ENCODE data around the gene PDE6C.
A peak's percentile ranks its signal among the peaks of the same experiment; 100 is the strongest.

PDE6C gene

DNA sequence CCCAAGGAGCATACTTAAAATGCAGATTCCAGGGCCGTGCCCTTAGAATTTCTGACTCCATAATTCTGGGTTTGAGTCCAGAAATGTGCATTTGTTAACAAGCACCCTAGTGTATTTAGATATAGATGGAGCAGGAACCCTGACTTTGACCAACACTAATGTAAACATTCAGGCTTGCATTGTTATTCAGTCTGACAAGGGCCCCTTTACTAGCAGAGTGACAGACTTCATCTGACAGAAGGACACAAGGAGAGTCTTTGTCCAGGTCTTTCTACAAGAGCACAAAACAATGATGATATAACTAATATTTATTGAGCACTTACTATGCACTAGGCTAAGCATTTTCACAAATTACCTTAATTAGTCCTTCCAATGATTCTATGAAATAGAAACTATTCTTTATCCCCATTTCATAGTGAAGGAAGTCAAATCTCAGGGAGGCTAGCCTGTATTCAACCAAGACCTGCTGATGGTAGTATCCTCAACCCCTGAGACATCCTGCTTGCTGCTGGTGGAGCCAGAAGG lies 15.2 kb upstream of the PDE6C start:
- H3K4me3 ChIP-seq (ENCODE audit: low read depth, low read length) = no peak overlapping the region
- TF ChIP-seq CTCF (IDR thresholded peaks at IDR 0.05; ENCODE audit: low read depth, low read length, missing control alignments) = no peak
- in situ Hi-C loops (cut with HindIII; ENCODE audit: low sequenced_read_pairs) = no loop called here
- no peak for DNase-seq (ENCODE audit: low read depth)

GRCh38 chr10:93598157-93598556 lies 14.2 kb upstream of the PDE6C start:
- in situ Hi-C loops (cut with HindIII; ENCODE audit: low sequenced_read_pairs) = no loop called here
- no peak overlapping the region for H3K4me3 ChIP-seq (ENCODE audit: low read depth, low read length)
- no peak for TF ChIP-seq CTCF (IDR thresholded peaks at IDR 0.05; ENCODE audit: low read depth, low read length, missing control alignments)
- DNase-seq (ENCODE audit: low read depth) = no peak

DNA sequence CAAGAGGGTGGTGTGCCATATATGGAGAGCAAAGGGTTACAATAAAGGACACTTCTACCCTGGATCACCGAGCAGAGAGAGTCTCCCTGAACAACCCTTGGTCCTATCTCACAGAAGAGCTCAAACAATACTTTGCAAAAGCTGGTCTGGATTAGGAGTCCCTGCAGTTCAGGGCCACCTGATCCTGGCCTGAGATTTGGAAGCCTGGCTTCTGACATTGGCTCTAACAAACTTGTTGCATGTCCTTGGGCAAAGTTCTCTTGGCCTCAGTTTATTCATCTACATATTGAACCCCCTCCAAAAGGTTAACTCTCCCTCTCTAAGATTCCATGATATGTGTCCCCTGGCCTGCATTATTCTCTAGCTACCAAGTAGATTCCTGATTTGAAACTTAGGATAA lies 13.0 kb upstream of the PDE6C start:
- in situ Hi-C loops (cut with HindIII; ENCODE audit: low sequenced_read_pairs) = no loop called here
- H3K4me3 ChIP-seq (ENCODE audit: low read depth, low read length) = no peak overlapping the region
- DNase-seq (ENCODE audit: low read depth) = no peak
- no peak for TF ChIP-seq CTCF (IDR thresholded peaks at IDR 0.05; ENCODE audit: low read depth, low read length, missing control alignments)

DNA sequence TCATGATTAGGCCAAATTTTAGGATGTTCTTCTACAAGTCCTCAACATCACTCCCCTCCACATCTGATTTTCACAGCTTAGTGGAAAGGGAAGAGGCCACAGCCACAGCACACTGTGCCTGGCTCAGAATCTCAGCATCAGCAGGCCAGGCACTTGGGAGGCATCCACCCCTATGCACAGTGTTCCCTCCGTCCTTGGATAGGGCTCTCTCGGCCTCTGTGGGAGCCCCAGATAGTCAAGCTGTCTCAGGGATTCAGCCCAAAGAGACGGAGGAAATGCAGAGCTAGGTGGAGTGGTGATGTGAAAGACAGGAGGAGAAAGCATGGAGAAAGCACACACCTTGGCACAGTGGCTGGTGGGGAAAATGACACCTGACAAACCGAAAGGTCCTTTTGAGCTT lies 12.6 kb upstream of the PDE6C start:
- H3K4me3 ChIP-seq (ENCODE audit: low read depth, low read length) = no peak overlapping the region
- TF ChIP-seq CTCF (IDR thresholded peaks at IDR 0.05; ENCODE audit: low read depth, low read length, missing control alignments) = no peak
- in situ Hi-C loops (cut with HindIII; ENCODE audit: low sequenced_read_pairs) = no loop called here
- DNase-seq (ENCODE audit: low read depth) = no peak

DNA sequence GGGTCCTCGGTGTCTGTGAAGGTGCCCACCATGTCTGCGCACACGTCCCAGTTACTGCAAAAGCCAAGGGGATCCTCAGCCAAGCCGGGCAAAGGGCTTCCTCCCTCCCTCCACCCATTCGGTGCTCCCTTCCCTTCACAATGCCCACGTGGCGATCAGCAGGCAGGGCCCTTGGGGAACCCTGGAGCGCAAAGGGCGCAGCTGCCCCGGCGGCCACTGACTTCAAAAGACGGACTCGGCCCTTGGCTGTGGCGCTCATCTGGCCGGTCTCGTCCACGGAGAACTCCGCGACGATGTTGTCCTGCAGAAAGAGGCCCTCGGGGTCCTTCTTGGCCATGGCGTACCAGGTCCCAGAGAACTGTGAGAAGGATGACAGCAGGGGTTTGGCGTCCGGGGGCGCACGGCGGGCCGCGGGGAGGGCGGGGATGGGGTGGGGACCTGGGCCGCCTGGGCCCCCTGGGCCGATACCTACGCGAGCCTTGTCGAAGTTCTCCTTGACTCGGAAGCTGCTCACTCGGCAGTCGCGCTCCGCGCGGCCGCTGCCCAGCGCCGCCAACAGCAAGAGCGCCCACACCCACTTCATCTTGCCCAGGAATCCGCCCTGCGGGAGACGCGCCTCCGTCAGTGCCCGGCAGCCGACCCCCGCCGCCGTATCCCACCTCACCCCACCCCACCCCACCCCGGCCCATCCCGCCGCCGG lies 11.7 kb upstream of the PDE6C start:
- DNase-seq (ENCODE audit: low read depth) = peak; percentile 9
- no peak for TF ChIP-seq CTCF (IDR thresholded peaks at IDR 0.05; ENCODE audit: low read depth, low read length, missing control alignments)
- H3K4me3 ChIP-seq (ENCODE audit: low read depth, low read length) = peak overlapping the region; percentile 40
- in situ Hi-C loops (cut with HindIII; ENCODE audit: low sequenced_read_pairs) = no loop called here

DNA sequence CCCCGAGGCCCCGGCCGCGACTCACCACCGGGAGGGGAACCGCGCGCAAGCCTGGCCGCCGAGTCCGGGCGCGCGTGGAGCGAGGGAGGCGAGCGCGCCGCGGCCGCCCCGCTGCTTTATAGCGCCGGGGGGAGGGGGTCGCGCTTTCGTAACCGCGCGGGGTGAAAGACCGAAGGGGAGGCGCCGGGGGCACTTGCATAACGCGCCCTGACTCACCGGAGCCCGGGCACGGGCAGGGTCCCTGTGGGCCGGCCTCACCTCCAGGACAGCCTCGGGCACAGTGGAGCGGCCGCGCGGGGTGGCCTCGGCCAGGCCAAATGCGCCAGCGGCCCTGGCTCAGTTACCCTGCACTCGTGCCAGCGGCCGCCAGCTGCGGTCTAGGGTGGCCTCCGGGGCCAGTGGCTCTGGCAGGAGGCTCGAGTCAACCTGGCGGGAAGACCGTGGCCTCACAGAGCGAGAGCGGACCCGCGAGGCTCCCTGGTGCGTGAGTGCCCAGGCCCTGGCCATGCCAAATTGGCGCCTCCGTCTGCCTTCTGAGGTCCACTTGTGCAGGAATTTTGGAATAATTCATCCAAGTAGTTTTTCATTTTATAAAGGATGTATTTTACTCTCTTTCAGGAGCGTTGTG lies 11.1 kb upstream of the PDE6C start, which contains the start of gene RBP4:
Gene RBP4 (minus strand): TSS at position 90 of the 628 bp plus-strand sequence. CDS start 207 bp downstream, outside the sequence.
- TF ChIP-seq CTCF (IDR thresholded peaks at IDR 0.05; ENCODE audit: low read depth, low read length, missing control alignments) = no peak
- H3K4me3 ChIP-seq (ENCODE audit: low read depth, low read length) = peak within 1 kb of the TSS; percentile 40
- no peak for DNase-seq (ENCODE audit: low read depth)
- in situ Hi-C loops (cut with HindIII; ENCODE audit: low sequenced_read_pairs) = no loop called here

Data from astrocyte of the cerebellum (primary cell).